HG03045 (cell line): Measurements from ENCODE around the gene C5orf63.
"Not testable (repeated sequence)": the region's sequence is repeated elsewhere in the genome, so short reads cannot be mapped to it uniquely, and the experiment has no call there.

Experiments
- ATAC-seq: cut with Tn5 transposase; IDR thresholded peaks from one replicate; pipeline ENCODE4 v1.9.1; 2021; ENCODE audit warnings: mild to moderate bottlenecking, moderate library complexity; ENCODE audit not compliant: unreplicated experiment

C5orf63 gene

DNA sequence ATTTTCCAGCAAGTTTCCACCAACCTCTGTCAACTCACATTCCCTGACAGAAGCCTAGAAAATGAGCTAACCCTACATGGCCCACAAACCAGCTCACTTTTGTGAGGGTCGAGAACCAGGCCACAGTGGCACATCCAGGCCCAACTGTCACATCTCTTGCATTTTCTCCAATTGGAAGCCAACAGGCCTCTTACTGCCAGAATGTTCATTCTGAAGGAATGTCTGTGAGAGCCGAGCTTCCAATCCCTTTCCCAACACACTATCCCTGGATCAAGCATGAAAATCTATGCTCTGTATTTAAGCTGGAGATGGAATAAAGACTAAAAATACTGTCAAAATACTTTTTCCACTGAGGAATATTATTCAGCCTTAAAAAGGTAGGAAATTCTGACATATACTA is 62.9 kb downstream of the C5orf63 start:
- ATAC-seq, result no peak

DNA sequence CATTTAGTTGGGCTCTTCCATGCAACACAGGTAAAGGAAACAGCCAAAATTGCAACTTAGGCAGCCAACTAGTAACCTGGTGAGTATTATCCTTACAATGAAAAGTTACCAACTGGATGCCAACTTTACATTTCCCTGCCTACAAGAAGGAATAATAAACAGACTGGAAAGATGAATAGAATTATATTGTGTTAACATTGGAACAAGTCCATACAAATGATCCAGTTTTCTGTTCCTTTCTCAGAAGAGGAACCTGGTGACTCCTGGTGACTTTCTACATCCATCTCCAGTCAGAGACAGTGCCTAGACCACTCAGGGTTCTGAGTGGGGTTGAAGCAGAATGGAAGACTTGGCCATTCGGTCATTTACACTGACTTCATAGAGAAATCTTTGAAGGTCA is 63.5 kb downstream of the C5orf63 start:
- no peak for ATAC-seq

DNA sequence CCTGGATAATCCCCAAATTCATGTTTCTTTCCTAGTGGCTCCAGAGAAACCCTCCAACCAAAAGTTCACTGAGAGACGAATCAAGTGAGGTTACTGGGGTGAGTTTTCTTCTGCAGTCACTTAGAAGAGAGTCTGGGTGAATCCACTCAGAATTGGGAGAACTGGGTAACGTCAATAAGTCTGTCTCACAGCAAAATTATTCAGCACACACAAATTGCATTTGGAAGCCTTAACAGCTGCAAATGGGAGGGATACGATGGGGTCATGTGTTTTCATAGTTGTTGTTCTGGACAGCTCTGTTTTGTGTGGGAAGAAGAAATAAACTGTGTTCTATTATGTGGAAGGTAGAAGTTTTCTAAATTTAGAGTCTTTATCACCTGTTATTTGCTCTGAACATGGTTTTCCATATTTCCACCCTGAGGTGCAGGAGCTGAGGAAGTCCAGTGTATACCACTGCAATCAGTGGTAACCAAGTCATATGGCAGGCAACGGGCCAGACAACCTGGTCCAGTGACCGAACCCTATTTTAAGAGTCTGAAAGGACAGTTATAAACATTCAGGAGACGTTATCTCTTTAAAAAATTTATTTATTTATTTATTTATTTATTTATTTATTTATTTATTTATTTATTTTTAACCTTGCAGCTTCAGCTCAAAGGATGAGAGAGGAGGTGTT is 64.9 kb downstream of the C5orf63 start:
- no peak for ATAC-seq

DNA sequence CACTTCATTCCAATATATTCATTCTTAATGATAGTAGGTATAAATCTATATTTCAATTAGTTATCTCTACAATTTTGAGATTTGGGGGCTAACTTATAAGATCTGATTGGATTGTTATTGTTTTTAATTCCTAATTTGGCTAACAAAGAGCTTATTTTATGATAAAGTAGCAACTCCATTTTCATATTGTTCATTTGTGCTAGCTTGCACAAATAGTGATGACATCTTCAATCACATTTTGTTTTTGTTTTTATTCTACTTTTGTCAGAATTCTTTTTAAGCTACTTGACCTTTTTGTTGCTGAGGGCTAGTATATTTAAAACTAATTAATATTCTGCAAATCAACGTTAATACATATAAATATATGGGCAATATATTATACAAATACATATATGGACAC is 65.8 kb downstream of the C5orf63 start:
- no peak for ATAC-seq

DNA sequence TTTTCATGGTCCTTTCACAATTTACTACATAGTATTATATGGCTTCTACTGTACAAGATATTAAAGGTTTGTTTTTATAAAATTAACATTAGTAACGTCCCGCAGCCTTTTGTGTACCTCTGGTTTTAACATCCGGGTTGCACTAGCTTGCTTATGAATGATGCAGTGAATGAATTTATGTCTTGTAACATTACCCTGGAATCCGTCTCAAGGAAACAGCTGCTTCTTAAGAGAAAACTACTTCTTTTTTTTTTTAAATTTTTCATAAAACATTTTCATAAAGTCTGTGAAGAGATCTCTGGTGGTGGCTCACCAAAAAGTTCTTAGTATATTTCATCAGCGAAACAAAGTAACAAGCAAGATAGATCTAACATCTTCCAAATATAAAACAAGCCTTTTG is 66.6 kb downstream of the C5orf63 start:
- ATAC-seq, result no peak

DNA sequence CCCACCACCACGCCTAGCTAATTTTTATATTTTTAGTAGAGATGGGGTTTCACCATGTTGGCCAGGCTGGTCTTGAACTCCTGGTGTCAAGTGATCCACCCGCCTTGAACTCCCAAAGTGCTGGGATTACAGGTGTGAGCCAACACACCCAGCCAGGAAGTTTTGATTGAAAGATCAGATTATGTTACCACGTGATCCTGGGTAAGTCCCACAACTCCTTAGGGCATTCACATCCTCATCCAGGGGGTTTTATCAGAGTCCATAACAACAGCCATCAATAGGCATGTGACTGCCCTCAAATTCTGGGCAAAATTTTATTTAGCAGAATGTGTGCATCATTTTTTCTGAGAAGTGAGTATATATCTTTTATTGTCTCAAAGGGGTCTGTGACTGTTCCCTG is 68.0 kb downstream of the C5orf63 start:
- not testable (repeated sequence) for ATAC-seq

DNA sequence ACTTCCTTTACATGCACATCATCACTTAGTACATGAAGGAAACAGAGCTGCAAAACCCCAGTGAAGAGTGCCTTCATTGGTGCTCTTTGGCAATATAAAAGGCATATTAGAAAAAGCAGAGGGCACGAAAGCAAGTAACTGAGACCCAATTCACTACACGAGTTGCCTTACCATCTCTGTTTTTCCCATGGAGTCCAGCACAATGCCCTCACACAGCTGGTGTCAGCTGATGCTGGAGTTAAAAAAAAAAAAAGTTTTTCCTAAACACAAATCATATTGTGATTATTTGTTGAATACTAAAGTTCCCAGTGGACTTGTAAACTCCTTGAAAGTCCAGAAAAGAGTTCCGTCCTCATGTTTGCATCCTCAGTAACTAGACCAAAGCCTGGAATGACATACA is 68.6 kb downstream of the C5orf63 start:
- ATAC-seq, result no peak

DNA sequence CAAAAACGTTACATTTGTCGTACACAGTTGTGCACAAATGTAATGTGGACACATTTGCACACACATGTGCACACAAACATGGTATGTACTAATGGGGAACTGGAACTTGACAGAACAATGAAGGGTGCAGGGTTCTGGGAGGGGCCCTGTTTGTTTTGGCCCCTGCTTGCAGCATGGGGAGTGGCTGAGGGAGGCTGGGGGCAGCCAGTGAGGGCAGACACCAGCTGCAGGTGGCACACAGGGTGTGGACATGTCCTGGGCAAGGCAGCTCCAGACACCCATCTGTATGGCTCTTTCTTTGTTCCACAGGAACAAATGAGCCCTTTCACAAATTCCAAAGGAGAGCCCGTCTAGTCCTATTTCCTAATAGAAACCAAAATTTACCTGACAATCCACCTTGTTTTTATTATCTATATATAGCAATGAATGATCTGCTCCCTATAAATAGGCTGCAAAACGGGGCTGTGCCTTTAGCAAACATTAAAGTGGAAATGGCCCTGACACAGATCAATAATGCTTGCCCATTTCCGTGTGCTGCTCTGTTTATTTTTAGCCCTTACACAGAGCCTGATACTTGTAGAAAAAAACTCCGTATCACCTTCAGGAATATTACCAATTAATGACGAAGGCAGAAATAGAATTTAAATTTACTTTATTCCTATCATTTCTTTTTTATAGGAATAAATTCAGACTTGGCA is 69.4 kb downstream of the C5orf63 start:
- ATAC-seq, result no peak

DNA sequence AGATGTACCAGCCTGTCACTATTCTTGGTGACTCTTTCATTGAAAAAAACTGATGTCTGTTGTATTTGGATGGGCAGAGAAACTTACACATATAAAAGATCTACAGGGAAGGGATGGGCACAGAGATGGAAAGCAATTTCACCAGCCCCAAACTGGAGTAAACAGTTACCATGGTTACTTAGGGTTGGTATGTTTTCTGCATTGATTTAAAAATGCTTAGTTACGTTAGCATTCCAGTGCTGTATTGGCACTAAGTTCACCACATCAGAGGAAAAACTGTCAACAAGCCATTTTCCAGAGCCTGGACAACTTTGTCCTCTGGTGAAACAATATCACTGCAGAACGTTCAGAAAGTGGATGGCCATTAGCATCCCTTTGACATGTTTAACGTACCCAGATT is 70.9 kb downstream of the C5orf63 start:
- no peak for ATAC-seq

DNA sequence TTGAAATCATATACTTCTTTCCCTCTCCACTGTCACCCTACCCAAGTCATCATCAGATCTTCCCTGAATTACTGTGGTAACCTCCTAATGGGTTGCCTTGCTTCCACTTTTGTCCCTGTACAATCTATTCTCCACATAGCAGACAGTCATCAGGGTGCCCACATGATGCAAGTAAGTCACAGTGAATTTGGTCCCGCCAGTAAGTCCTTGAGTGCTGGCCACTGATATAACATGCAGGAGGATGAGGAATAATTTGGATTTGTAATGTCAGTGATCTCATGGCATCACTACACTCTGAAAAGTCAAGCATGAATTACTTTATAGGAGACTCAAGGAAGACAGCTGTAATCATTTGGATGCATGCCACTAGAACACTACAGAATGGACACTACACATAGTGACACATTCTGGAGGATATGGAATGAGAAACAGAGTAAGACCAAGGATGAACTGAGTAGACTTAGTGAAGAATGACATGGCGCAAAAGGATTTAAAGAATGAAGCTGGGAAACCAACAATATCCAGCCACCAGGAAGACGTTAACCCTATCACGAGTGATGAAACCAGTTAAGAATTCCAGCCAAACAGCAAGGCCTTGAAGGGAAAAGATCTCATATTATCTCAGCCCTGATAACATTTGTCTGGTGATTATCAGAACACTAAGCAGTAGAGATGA is 71.5 kb downstream of the C5orf63 start:
- ATAC-seq, result no peak
